ENCODE data around the gene SDHB.

The SDHB gene

GRCh38 chr1:17023573-17023972 is 30.3 kb downstream of the SDHB start:
- H3K27ac ChIP-seq (ENCODE audit: low read depth, low read length, poor library complexity, severe bottlenecking), result no peak overlapping the region
- H3K9me3 ChIP-seq (ENCODE audit: low read length), result no peaks in the 10 kb centered on the region
- peaks cover 99% of the 10 kb centered on the region for H3K36me3 ChIP-seq (ENCODE audit: insufficient read depth, low read length)
- H4K20me1 ChIP-seq (ENCODE audit: insufficient read depth, low read length), result no peaks in the 10 kb centered on the region
- no peak for TF ChIP-seq EZH2 (IDR thresholded peaks at IDR 0.05; ENCODE audit: borderline replicate concordance, low read length)
- TF ChIP-seq CTCF (IDR thresholded peaks at IDR 0.05; ENCODE audit: low read length), result peak; percentile 25; the same call in 1 of the 2 replicates
- H3K4me1 ChIP-seq (ENCODE audit: insufficient read depth, low read length, severe bottlenecking), result no peaks in the 10 kb centered on the region
- no peak overlapping the region for H3K4me2 ChIP-seq (ENCODE audit: low read length)
- no peaks in the 10 kb centered on the region for H3K9me2 ChIP-seq (ENCODE audit: low read depth, low read length)
- H3K79me2 ChIP-seq (ENCODE audit: insufficient read depth, low read length), result no peaks in the 10 kb centered on the region
- H3K27me3 ChIP-seq (ENCODE audit: insufficient read depth, low read length), result no peaks in the 10 kb centered on the region
- no peak overlapping the region for H3K9ac ChIP-seq (ENCODE audit: low read length)
- no peak overlapping the region for H2AFZ ChIP-seq (ENCODE audit: low read length)
- no peak overlapping the region for H3K4me3 ChIP-seq (ENCODE audit: low read depth, low read length, poor library complexity, severe bottlenecking)
- no peaks in the 10 kb centered on the region for H3F3A ChIP-seq (ENCODE audit: insufficient read depth, low read length)

DNA sequence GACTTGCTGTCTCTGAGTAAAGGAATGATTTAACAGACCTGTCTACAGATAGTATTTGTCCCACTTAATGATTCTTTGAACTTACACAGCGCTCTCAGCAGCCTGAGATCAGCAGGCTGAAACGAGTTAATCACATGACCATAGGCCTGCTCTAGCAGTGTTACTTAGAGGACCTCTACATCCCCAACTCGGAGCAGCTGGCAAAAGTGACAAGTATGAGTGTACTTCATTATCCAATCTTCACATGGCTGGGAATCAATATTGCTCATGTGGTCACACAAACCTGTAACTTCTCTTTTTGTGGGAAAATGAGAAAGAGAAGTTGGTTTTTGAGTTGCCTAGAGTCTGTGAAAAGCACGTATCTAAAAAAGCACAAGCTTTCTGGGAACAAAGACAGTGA is 30.7 kb downstream of the SDHB start:
- Histone ChIP-seq H3K9me3 (ENCODE audit: low read length) (no peaks in the 10 kb centered on the region), H3K9me2 (ENCODE audit: low read depth, low read length) (no peaks in the 10 kb centered on the region), H3K79me2 (ENCODE audit: insufficient read depth, low read length) (no peaks in the 10 kb centered on the region), H2AFZ (ENCODE audit: low read length) (no peak overlapping the region), H3K36me3 (ENCODE audit: insufficient read depth, low read length) (peaks cover 97% of the 10 kb centered on the region), H3F3A (ENCODE audit: insufficient read depth, low read length) (no peaks in the 10 kb centered on the region), H3K9ac (ENCODE audit: low read length) (no peak overlapping the region), H3K4me1 (ENCODE audit: insufficient read depth, low read length, severe bottlenecking) (no peaks in the 10 kb centered on the region), H3K4me3 (ENCODE audit: low read depth, low read length, poor library complexity, severe bottlenecking) (no peak overlapping the region), H3K4me2 (ENCODE audit: low read length) (no peak overlapping the region), H3K27me3 (ENCODE audit: insufficient read depth, low read length) (no peaks in the 10 kb centered on the region), H4K20me1 (ENCODE audit: insufficient read depth, low read length) (no peaks in the 10 kb centered on the region), H3K27ac (ENCODE audit: low read depth, low read length, poor library complexity, severe bottlenecking) (no peak overlapping the region)
- TF ChIP-seq CTCF (IDR thresholded peaks at IDR 0.05; ENCODE audit: low read length) (no peak), EZH2 (IDR thresholded peaks at IDR 0.05; ENCODE audit: borderline replicate concordance, low read length) (no peak)

- TF ChIP-seq CTCF (IDR thresholded peaks at IDR 0.05; ENCODE audit: low read length) (no peak), EZH2 (IDR thresholded peaks at IDR 0.05; ENCODE audit: borderline replicate concordance, low read length) (no peak)
- H3K36me3 ChIP-seq (ENCODE audit: insufficient read depth, low read length), result peaks cover 92% of the 10 kb centered on the region
These were observed 31.9 kb downstream of the SDHB start for GRCh38 chr1:17021896-17022295.

More at GRCh38 chr1:17021896-17022295, 31.9 kb downstream of the SDHB start:
- H3K9ac ChIP-seq (ENCODE audit: low read length), result no peak overlapping the region
- no peaks in the 10 kb centered on the region for H3K9me2 ChIP-seq (ENCODE audit: low read depth, low read length)
- H3K4me2 ChIP-seq (ENCODE audit: low read length), result no peak overlapping the region
- no peak overlapping the region for H3K27ac ChIP-seq (ENCODE audit: low read depth, low read length, poor library complexity, severe bottlenecking)
- H4K20me1 ChIP-seq (ENCODE audit: insufficient read depth, low read length), result no peaks in the 10 kb centered on the region
- H3K4me3 ChIP-seq (ENCODE audit: low read depth, low read length, poor library complexity, severe bottlenecking), result no peak overlapping the region
- H2AFZ ChIP-seq (ENCODE audit: low read length), result no peak overlapping the region
- H3K27me3 ChIP-seq (ENCODE audit: insufficient read depth, low read length), result no peaks in the 10 kb centered on the region
- H3K9me3 ChIP-seq (ENCODE audit: low read length), result no peaks in the 10 kb centered on the region
- H3K4me1 ChIP-seq (ENCODE audit: insufficient read depth, low read length, severe bottlenecking), result no peaks in the 10 kb centered on the region
- no peaks in the 10 kb centered on the region for H3F3A ChIP-seq (ENCODE audit: insufficient read depth, low read length)
- no peaks in the 10 kb centered on the region for H3K79me2 ChIP-seq (ENCODE audit: insufficient read depth, low read length)
